Body of pancreas (tissue), 4 donors: ENCODE data around the gene SCTR. TPM values are rescaled to one million over a fixed set of nuclear protein-coding genes. Genes with fewer than 3 reads are reported as not detected.

ENCODE experiments used
- ATAC-seq: fragments of 150-250 bp; one replicate; pipeline ENCODE4 v1.9.1; 2016
- DNase-seq, 4 donors: peaks; one replicate each; pipeline ENCODE4 v3.0.0-alpha.2; 2019
- H3K27ac ChIP-seq, 4 donors: fragments of 200-600 bp; sonication (generic); 1 replicate in 3 of 4; 2 replicates in 1 of 4; pipeline versions ENCODE4 v1.5.1 to v1.6.1; 2016 to 2019; ENCODE audit warnings: mild to moderate bottlenecking in 1 of 4, mixed read lengths in 1 of 4, moderate library complexity in 1 of 4
- H3K27me3 ChIP-seq, 2 donors: fragments of 200-600 bp; sonication (generic); one replicate each; pipeline ENCODE4 v1.6.0; 2016; ENCODE audit warnings: mild to moderate bottlenecking in 1 of 2
- H3K36me3 ChIP-seq, 2 donors: fragments of 200-600 bp; sonication (generic); replicated peaks in 1 of 2; 2 replicates each; pipeline ENCODE4 v1.5.1; 2016; ENCODE audit warnings: low read depth in 2 of 2; ENCODE audit not compliant: insufficient read depth in 1 of 2
- H3K4me1 ChIP-seq: fragments of 200-600 bp; sonication (generic); one replicate; pipeline ENCODE4 v1.6.0; 2016
- H3K4me3 ChIP-seq, 2 donors: fragments of 200-600 bp; sonication (generic); 1 replicate in 1 of 2; 2 replicates in 1 of 2; pipeline ENCODE4 v1.5.1; 2016 to 2019
- H3K9me3 ChIP-seq, 3 donors: fragments of 200-600 bp; sonication (generic); 1 replicate in 2 of 3; 2 replicates in 1 of 3; pipeline ENCODE4 v1.5.1; 2016
- CTCF ChIP-seq, 7 experiments: fragments of 450-650 bp in 4 of 7; fragments of 200-600 bp in 3 of 7; sonication (generic) in 3 of 7; IDR thresholded peaks; one replicate each; pipeline ENCODE4 v1.5.1; 2016 to 2019; ENCODE audit warnings: antibody characterized with exemption in 7 of 7
- POLR2A ChIP-seq, 3 donors: fragments of 450-650 bp; IDR thresholded peaks; one replicate each; pipeline ENCODE4 v1.6.1; 2016; ENCODE audit warnings: antibody characterized with exemption in 3 of 3, mild to moderate bottlenecking in 2 of 3
- WGBS, 2 donors: methylation state at CpG; one replicate each; pipeline ENCODE4 v1.1.5; 2017; 5-methylcytosine and 5-hydroxymethylcytosine counted together
- intact Hi-C: fragments of 100-400 bp; cut with DNase I; formaldehyde crosslinking; loops from one replicate; pipeline ENCODE4 v1.15.1; 2023
- total RNA-seq, 2 donors: library from RNA; depleted of rRNA; stranded (reverse); fragments of >200 nt; gene quantifications; one replicate each; pipeline ENCODE4 v1.1.0, GENCODE V29; 2016

SCTR gene
- total RNA-seq, 2 donors from 2014 or later, result 69.0 to 183 TPM

GRCh38 chr2:119429225-119429981 is 94.9 kb downstream of the SCTR start:
- Histone ChIP-seq H3K36me3 (no peaks in the 10 kb centered on the region), H3K4me3 (no peak overlapping the region), H3K9me3 (no peaks in the 10 kb centered on the region), H3K27ac (peak overlapping the region in 2 of 4 donors; percentile 10 to 83), H3K27me3 (no peaks in the 10 kb centered on the region), H3K4me1 (peaks cover 58% of the 10 kb centered on the region)
- no peak for DNase-seq
- 81 to 85% methylated on average over 10 of the region's 10 CpGs for WGBS, 2 donors
- TF ChIP-seq POLR2A (IDR thresholded peaks at IDR 0.05) (no peak), CTCF (IDR thresholded peaks at IDR 0.05) (no peak)
- no peak for ATAC-seq
- intact Hi-C loops, result no loop called here

- TF ChIP-seq POLR2A (IDR thresholded peaks at IDR 0.05) (no peak), CTCF (IDR thresholded peaks at IDR 0.05) (no peak)
- peaks cover 51% of the 10 kb centered on the region for H3K4me1 ChIP-seq
- H3K27me3 ChIP-seq, result no peaks in the 10 kb centered on the region
- no peaks in the 10 kb centered on the region for H3K9me3 ChIP-seq
- 87 to 89% methylated on average over 7 of the region's 7 CpGs for WGBS, 2 donors
- intact Hi-C loops, result no loop called here
- DNase-seq (no peak), ATAC-seq (no peak)
- H3K27ac ChIP-seq, result peak overlapping the region in 1 of 4 donors; percentile 83
- no peaks in the 10 kb centered on the region for H3K36me3 ChIP-seq
- H3K4me3 ChIP-seq, result no peak overlapping the region
These were observed 95.6 kb downstream of the SCTR start for GRCh38 chr2:119428488-119429224.

- Histone ChIP-seq H3K9me3 (no peaks in the 10 kb centered on the region), H3K27me3 (no peaks in the 10 kb centered on the region), H3K27ac (no peak overlapping the region), H3K4me3 (no peak overlapping the region), H3K36me3 (no peaks in the 10 kb centered on the region), H3K4me1 (peaks cover 42% of the 10 kb centered on the region)
- 79 to 88% methylated on average over 3 of the region's 3 CpGs for WGBS, 2 donors
- no peak for DNase-seq
- TF ChIP-seq POLR2A (IDR thresholded peaks at IDR 0.05) (no peak), CTCF (IDR thresholded peaks at IDR 0.05) (no peak)
- intact Hi-C loops, result no loop called here
- ATAC-seq, result no peak
These were observed 96.5 kb downstream of the SCTR start for GRCh38 chr2:119427756-119428155.

GRCh38 chr2:119426801-119427395 is 97.4 kb downstream of the SCTR start:
- WGBS, 2 donors, result 53 to 55% methylated on average over 12 of the region's 12 CpGs

More at GRCh38 chr2:119426801-119427395, 97.4 kb downstream of the SCTR start:
- peaks cover 42% of the 10 kb centered on the region for H3K4me1 ChIP-seq
- H3K27ac ChIP-seq, result peak overlapping the region in 1 of 4 donors; percentile 37
- intact Hi-C loops, result no loop called here
- no peaks in the 10 kb centered on the region for H3K9me3 ChIP-seq
- DNase-seq (peak; percentile 63 to 83 (median 76)), ATAC-seq (peak; percentile 31)
- no peak overlapping the region for H3K4me3 ChIP-seq
- TF ChIP-seq CTCF (IDR thresholded peaks at IDR 0.05), result no peak
- TF ChIP-seq POLR2A (IDR thresholded peaks at IDR 0.05), result no peak
- H3K27me3 ChIP-seq, result no peaks in the 10 kb centered on the region
- H3K36me3 ChIP-seq, result no peaks in the 10 kb centered on the region
